Measurements from ENCODE around the gene HCFC2.
A peak's percentile ranks its signal among the peaks of the same experiment; 100 is the strongest.
"Not testable (repeated sequence)": the region's sequence is repeated elsewhere in the genome, so short reads cannot be mapped to it uniquely, and the experiment has no call there.

Gene HCFC2

GRCh38 chr12:104080764-104081163, 16.4 kb downstream of the HCFC2 start:
- H3K27ac Mint-ChIP-seq = no peak overlapping the region
- peaks cover 9% of the 10 kb centered on the region for H3K4me1 Mint-ChIP-seq
- H3K36me3 Mint-ChIP-seq = peaks cover 34% of the 10 kb centered on the region
- H3K27me3 Mint-ChIP-seq = no peaks in the 10 kb centered on the region
- no peak for ATAC-seq
- H3K9me3 Mint-ChIP-seq = no peaks in the 10 kb centered on the region
- H3K4me3 Mint-ChIP-seq = no peak overlapping the region

- no peak overlapping the region for H3K4me3 Mint-ChIP-seq
- no peak for ATAC-seq
- peaks cover 9% of the 10 kb centered on the region for H3K4me1 Mint-ChIP-seq
Measured at GRCh38 chr12:104083769-104084475, 19.6 kb downstream of the HCFC2 start.

GRCh38 chr12:104090685-104091084, 26.4 kb downstream of the HCFC2 start:
- no peaks in the 10 kb centered on the region for H3K9me3 Mint-ChIP-seq
- no peak overlapping the region for H3K4me3 Mint-ChIP-seq
- no peak overlapping the region for H3K27ac Mint-ChIP-seq
- peaks cover 52% of the 10 kb centered on the region for H3K36me3 Mint-ChIP-seq
- H3K4me1 Mint-ChIP-seq = no peaks in the 10 kb centered on the region
- H3K27me3 Mint-ChIP-seq = no peaks in the 10 kb centered on the region
- no peak for ATAC-seq

More at GRCh38 chr12:104083769-104084475, 19.6 kb downstream of the HCFC2 start:
- peaks cover 30% of the 10 kb centered on the region for H3K36me3 Mint-ChIP-seq
- H3K9me3 Mint-ChIP-seq = no peaks in the 10 kb centered on the region
- H3K27ac Mint-ChIP-seq = no peak overlapping the region
- H3K27me3 Mint-ChIP-seq = no peaks in the 10 kb centered on the region

GRCh38 chr12:104091136-104091535, 26.8 kb downstream of the HCFC2 start:
- no peaks in the 10 kb centered on the region for H3K9me3 Mint-ChIP-seq
- H3K27ac Mint-ChIP-seq = no peak overlapping the region
- peaks cover 48% of the 10 kb centered on the region for H3K36me3 Mint-ChIP-seq
- no peak for ATAC-seq
- H3K4me3 Mint-ChIP-seq = no peak overlapping the region
- H3K4me1 Mint-ChIP-seq = no peaks in the 10 kb centered on the region
- H3K27me3 Mint-ChIP-seq = no peaks in the 10 kb centered on the region

GRCh38 chr12:104094284-104094683, 30.0 kb downstream of the HCFC2 start:
- H3K27me3 Mint-ChIP-seq = no peaks in the 10 kb centered on the region
- peaks cover 55% of the 10 kb centered on the region for H3K36me3 Mint-ChIP-seq
- H3K4me1 Mint-ChIP-seq = no peaks in the 10 kb centered on the region
- H3K9me3 Mint-ChIP-seq = no peaks in the 10 kb centered on the region
- H3K27ac Mint-ChIP-seq = no peak overlapping the region
- no peak for ATAC-seq
- H3K4me3 Mint-ChIP-seq = no peak overlapping the region

- Mint-ChIP-seq H3K27me3 (no peaks in the 10 kb centered on the region), H3K9me3 (no peaks in the 10 kb centered on the region), H3K4me1 (no peaks in the 10 kb centered on the region), H3K27ac (no peak overlapping the region), H3K4me3 (no peak overlapping the region), H3K36me3 (peaks cover 45% of the 10 kb centered on the region)
- no peak for ATAC-seq
Measured at GRCh38 chr12:104095289-104095688, 31.0 kb downstream of the HCFC2 start.

DNA sequence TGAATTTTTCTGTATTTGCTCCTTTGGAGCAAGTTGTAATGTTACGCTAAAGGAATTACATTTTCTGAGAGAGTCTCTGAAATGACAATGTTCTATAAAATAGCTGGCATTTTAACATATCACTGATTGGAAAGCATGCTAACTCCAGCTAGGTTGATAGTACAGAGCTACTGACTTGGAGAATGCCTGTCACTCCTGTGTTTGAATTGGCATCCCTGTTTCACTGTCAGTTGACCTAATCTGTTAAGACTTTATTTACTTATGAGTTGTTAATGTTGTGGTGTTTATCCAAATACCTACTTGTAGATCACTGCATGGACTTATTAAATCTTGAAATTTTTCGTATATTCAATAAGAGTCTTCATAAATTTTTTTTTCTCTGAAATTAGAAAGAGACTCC, 33.6 kb downstream of the HCFC2 start:
- no peak overlapping the region for H3K4me3 Mint-ChIP-seq
- H3K36me3 Mint-ChIP-seq = peaks cover 48% of the 10 kb centered on the region
- no peak overlapping the region for H3K27ac Mint-ChIP-seq
- H3K4me1 Mint-ChIP-seq = no peaks in the 10 kb centered on the region
- H3K9me3 Mint-ChIP-seq = no peaks in the 10 kb centered on the region
- H3K27me3 Mint-ChIP-seq = no peaks in the 10 kb centered on the region
- no peak for ATAC-seq

GRCh38 chr12:104105461-104105860, 41.1 kb downstream of the HCFC2 start:
- H3K9me3 Mint-ChIP-seq = no peaks in the 10 kb centered on the region
- no peak overlapping the region for H3K27ac Mint-ChIP-seq
- H3K4me1 Mint-ChIP-seq = peaks cover 16% of the 10 kb centered on the region
- no peaks in the 10 kb centered on the region for H3K27me3 Mint-ChIP-seq
- H3K36me3 Mint-ChIP-seq = peaks cover 12% of the 10 kb centered on the region
- no peak overlapping the region for H3K4me3 Mint-ChIP-seq
- ATAC-seq = no peak

DNA sequence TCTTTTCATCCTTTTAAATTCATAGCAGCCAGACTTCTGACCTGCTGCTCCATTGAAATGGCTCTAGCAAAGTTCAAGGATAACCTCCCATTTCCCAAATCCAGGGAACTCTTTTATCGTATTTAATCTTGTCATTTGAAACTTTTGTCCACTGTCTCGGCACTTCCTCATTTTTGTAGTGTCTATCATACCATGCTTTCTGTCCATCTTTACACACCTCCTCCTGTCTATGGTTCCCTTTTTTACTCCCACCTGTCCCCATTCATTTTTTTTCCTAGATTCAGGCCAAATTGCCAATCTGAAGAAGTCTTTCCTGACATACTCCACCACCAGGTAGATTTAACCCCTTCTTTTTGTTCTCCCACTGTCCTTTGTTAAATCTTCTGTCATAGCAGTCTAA, 42.6 kb downstream of the HCFC2 start:
- no peaks in the 10 kb centered on the region for H3K9me3 Mint-ChIP-seq
- no peaks in the 10 kb centered on the region for H3K27me3 Mint-ChIP-seq
- no peak for ATAC-seq
- no peak overlapping the region for H3K27ac Mint-ChIP-seq
- H3K4me1 Mint-ChIP-seq = peaks cover 21% of the 10 kb centered on the region
- H3K36me3 Mint-ChIP-seq = no peaks in the 10 kb centered on the region
- H3K4me3 Mint-ChIP-seq = no peak overlapping the region

DNA sequence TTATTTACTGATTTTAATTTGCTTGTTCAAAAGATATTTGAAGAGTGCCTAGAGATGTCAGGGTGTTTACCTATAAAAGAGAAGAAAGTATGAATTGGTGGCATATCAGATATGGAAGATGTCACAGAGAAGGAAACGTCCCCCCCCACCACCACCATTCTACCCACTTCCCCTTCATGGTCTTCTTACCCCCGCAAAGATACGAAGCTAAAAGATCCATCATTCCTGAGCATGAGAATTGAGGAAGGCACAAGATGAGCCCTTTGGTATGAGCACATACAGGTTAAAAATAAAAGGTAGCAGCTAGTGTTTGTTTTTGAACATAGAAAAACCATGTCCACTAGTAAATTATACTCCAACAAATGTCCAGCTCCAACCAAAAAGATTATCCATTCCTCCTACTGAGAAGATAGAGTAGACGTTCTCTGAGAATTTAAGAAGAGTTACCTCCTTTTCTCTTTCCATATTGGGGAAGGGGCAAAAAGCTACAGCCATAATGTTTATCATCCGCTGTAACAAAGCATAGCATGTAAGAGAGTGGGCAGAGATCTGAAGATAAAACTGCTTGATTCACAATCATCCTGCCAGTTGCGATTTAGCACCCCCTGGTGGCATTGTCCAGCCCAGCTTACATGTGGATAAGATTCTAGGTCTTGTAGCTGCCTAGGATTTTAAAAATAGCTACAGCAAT, 44.6 kb downstream of the HCFC2 start:
- H3K36me3 Mint-ChIP-seq = no peaks in the 10 kb centered on the region
- no peaks in the 10 kb centered on the region for H3K9me3 Mint-ChIP-seq
- peaks cover 21% of the 10 kb centered on the region for H3K4me1 Mint-ChIP-seq
- ATAC-seq = peak; percentile 80
- H3K27me3 Mint-ChIP-seq = no peaks in the 10 kb centered on the region
- no peak overlapping the region for H3K27ac Mint-ChIP-seq
- no peak overlapping the region for H3K4me3 Mint-ChIP-seq

DNA sequence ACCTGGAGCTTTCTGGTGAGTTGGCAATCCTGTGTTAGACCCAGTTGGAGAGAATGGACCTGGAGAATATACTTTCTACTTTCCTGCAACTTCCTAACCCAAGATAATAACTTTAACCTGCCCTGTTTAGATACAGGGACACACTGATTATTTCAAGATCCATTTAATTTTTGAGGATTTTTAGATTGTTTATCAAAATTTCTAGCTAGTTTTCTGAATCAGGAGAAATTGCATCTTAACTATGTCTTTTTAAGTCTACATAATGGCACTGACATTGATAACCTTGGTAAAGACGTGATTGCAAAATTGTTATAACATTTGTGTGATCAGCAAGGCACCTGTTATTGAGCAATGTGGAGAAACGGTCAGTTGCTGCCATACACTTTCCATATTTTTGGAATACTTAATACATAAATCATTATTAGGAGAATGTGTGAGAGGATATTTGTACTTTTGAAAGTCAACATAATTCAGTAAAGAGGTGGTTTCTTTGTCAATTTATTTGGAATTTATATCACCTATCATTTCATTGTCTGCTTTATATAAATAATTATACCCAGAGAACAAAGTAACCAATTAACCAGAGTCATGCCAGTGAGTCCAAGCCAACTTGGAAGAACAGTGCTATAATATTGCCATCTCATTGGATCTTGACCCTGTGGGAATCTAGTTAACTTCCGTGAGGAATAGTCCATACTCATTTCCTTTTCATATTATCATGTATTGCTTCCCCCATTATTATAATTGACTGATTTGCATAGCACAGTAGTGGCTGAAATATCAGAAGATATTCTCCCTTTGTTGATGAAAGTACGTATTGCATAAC, 45.3 kb downstream of the HCFC2 start:
- Mint-ChIP-seq H3K27me3 (no peaks in the 10 kb centered on the region), H3K36me3 (peaks cover under 1% of the 10 kb centered on the region), H3K4me3 (no peak overlapping the region), H3K9me3 (no peaks in the 10 kb centered on the region), H3K27ac (no peak overlapping the region), H3K4me1 (peaks cover 21% of the 10 kb centered on the region)
- no peak for ATAC-seq

GRCh38 chr12:104114834-104115586, 50.7 kb downstream of the HCFC2 start:
- ATAC-seq = not testable (repeated sequence)

GRCh38 chr12:104115587-104115975, 51.2 kb downstream of the HCFC2 start:
- Mint-ChIP-seq H3K4me3 (no peak overlapping the region), H3K27me3 (no peaks in the 10 kb centered on the region), H3K27ac (no peak overlapping the region), H3K36me3 (peaks cover 19% of the 10 kb centered on the region), H3K9me3 (no peaks in the 10 kb centered on the region), H3K4me1 (peaks cover 5% of the 10 kb centered on the region)
- ATAC-seq = no peak

More at GRCh38 chr12:104114834-104115586, 50.7 kb downstream of the HCFC2 start:
- not testable (repeated sequence) for H3K4me3 Mint-ChIP-seq, H3K4me1 Mint-ChIP-seq, H3K27ac Mint-ChIP-seq, H3K9me3 Mint-ChIP-seq, H3K27me3 Mint-ChIP-seq
- H3K36me3 Mint-ChIP-seq = peaks cover 19% of the 10 kb centered on the region

GRCh38 chr12:104121001-104121400, 56.7 kb downstream of the HCFC2 start:
- Mint-ChIP-seq H3K4me3 (no peak overlapping the region), H3K27ac (no peak overlapping the region), H3K4me1 (no peaks in the 10 kb centered on the region), H3K36me3 (peaks cover 29% of the 10 kb centered on the region), H3K9me3 (no peaks in the 10 kb centered on the region), H3K27me3 (no peaks in the 10 kb centered on the region)
- ATAC-seq = no peak

GRCh38 chr12:104122298-104122697, 58.0 kb downstream of the HCFC2 start:
- no peak overlapping the region for H3K4me3 Mint-ChIP-seq
- H3K9me3 Mint-ChIP-seq = no peaks in the 10 kb centered on the region
- H3K27ac Mint-ChIP-seq = no peak overlapping the region
- no peaks in the 10 kb centered on the region for H3K4me1 Mint-ChIP-seq
- peaks cover 36% of the 10 kb centered on the region for H3K36me3 Mint-ChIP-seq
- H3K27me3 Mint-ChIP-seq = no peaks in the 10 kb centered on the region
- no peak for ATAC-seq
